ENCODE data around the gene ATG101. TPM values are rescaled to one million over a fixed set of nuclear protein-coding genes. Genes with fewer than 3 reads are reported as not detected.

The ATG101 gene
- polyA plus RNA-seq, 1 donor (not counting 4 experiments of a cell fraction or from before 2014, with no cell fraction given), result 62.7 TPM

- Histone ChIP-seq H3K4me2 (ENCODE audit: control insufficient read depth, extremely low read depth, insufficient read depth, low read depth, low read length) (no peak overlapping the region), H2AFZ (ENCODE audit: control insufficient read depth, low read length) (no peak overlapping the region), H3K79me2 (ENCODE audit: control insufficient read depth, insufficient read depth, low read length) (peaks cover 63% of the 10 kb centered on the region), H3K9me1 (ENCODE audit: control insufficient read depth, extremely low read depth, insufficient read depth, low read length) (no peaks in the 10 kb centered on the region), H3K27ac (ENCODE audit: control insufficient read depth, insufficient read depth, low read length) (no peak overlapping the region), H4K20me1 (ENCODE audit: control insufficient read depth, extremely low read depth, insufficient read depth, low read length) (peaks cover 7% of the 10 kb centered on the region), H3K4me3 (ENCODE audit: control insufficient read depth in 2 of 3, extremely low read depth in 1 of 3, insufficient read depth in 2 of 3, low read depth in 1 of 3, low read length in 3 of 3) (no peak overlapping the region), H3K9ac (ENCODE audit: control insufficient read depth, extremely low read depth, insufficient read depth, low read length) (no peak overlapping the region), H3K36me3 (ENCODE audit: control insufficient read depth in 2 of 2, extremely low read depth in 1 of 2, insufficient read depth in 2 of 2, low read length in 2 of 2) (peaks cover 21 to 39% of the 10 kb centered on the region in 2 experiments), H3K4me1 (ENCODE audit: control insufficient read depth, extremely low read depth, insufficient read depth, low read length) (peaks cover 12% of the 10 kb centered on the region), H3K27me3 (ENCODE audit: control insufficient read depth, extremely low read depth, insufficient read depth, low read length) (no peaks in the 10 kb centered on the region), H3K9me3 (ENCODE audit: control insufficient read depth, low read depth, low read length) (no peaks in the 10 kb centered on the region)
- dilution Hi-C loops (cut with MboI; ENCODE audit: extremely low pct_ligation_motif_present, low sequenced_read_pairs), result no loop called here
- FAIRE-seq (no peak), DNase-seq (ENCODE audit: low read depth, low spot score) (no peak)
- no peak for TF ChIP-seq EZH2 (IDR thresholded peaks at IDR 0.05; ENCODE audit: low read length)
- TF ChIP-seq CTCF (optimal IDR thresholded peaks at IDR 0.05 in 1 of 3, IDR thresholded peaks at IDR 0.05 in 1 of 3, conservative IDR thresholded peaks at IDR 0.05 in 1 of 3; ENCODE audit: extremely low read depth in 1 of 3, insufficient read depth in 2 of 3, low read length in 3 of 3), result no peak
Observed at GRCh38 chr12:52074971-52075724, 5.4 kb downstream of the ATG101 start.

- FAIRE-seq, result no peak
- H2AFZ ChIP-seq (ENCODE audit: control insufficient read depth, low read length), result no peak overlapping the region
- peaks cover 46% of the 10 kb centered on the region for H3K79me2 ChIP-seq (ENCODE audit: control insufficient read depth, insufficient read depth, low read length)
- H3K4me2 ChIP-seq (ENCODE audit: control insufficient read depth, extremely low read depth, insufficient read depth, low read depth, low read length), result no peak overlapping the region
- DNase-seq (ENCODE audit: low read depth, low spot score), result no peak
- no peaks in the 10 kb centered on the region for H3K27me3 ChIP-seq (ENCODE audit: control insufficient read depth, extremely low read depth, insufficient read depth, low read length)
- no peak overlapping the region for H3K27ac ChIP-seq (ENCODE audit: control insufficient read depth, insufficient read depth, low read length)
- no peaks in the 10 kb centered on the region for H3K9me1 ChIP-seq (ENCODE audit: control insufficient read depth, extremely low read depth, insufficient read depth, low read length)
- TF ChIP-seq CTCF (optimal IDR thresholded peaks at IDR 0.05 in 1 of 3, IDR thresholded peaks at IDR 0.05 in 1 of 3, conservative IDR thresholded peaks at IDR 0.05 in 1 of 3; ENCODE audit: extremely low read depth in 1 of 3, insufficient read depth in 2 of 3, low read length in 3 of 3) (no peak), EZH2 (IDR thresholded peaks at IDR 0.05; ENCODE audit: low read length) (no peak)
- H3K9me3 ChIP-seq (ENCODE audit: control insufficient read depth, low read depth, low read length), result no peaks in the 10 kb centered on the region
- peaks cover 21 to 35% of the 10 kb centered on the region in 2 experiments for H3K36me3 ChIP-seq (ENCODE audit: control insufficient read depth in 2 of 2, extremely low read depth in 1 of 2, insufficient read depth in 2 of 2, low read length in 2 of 2)
- H3K9ac ChIP-seq (ENCODE audit: control insufficient read depth, extremely low read depth, insufficient read depth, low read length), result no peak overlapping the region
- no peak overlapping the region for H3K4me3 ChIP-seq (ENCODE audit: control insufficient read depth in 2 of 3, extremely low read depth in 1 of 3, insufficient read depth in 2 of 3, low read depth in 1 of 3, low read length in 3 of 3)
- H4K20me1 ChIP-seq (ENCODE audit: control insufficient read depth, extremely low read depth, insufficient read depth, low read length), result peaks cover 7% of the 10 kb centered on the region
- H3K4me1 ChIP-seq (ENCODE audit: control insufficient read depth, extremely low read depth, insufficient read depth, low read length), result peaks cover 6% of the 10 kb centered on the region
- dilution Hi-C loops (cut with MboI; ENCODE audit: extremely low pct_ligation_motif_present, low sequenced_read_pairs), result no loop called here
Observed at GRCh38 chr12:52076811-52077210, 7.0 kb downstream of the ATG101 start.
